ENCODE results near the gene WBP2NL.

Gene WBP2NL

GRCh38 chr22:42007922-42008321 lies 9.3 kb downstream of the WBP2NL start:
- H3K27me3 ChIP-seq (replicated peaks): no peaks in the 10 kb centered on the region
- H3K4me3 ChIP-seq (ENCODE audit: low read depth, low read length): no peak overlapping the region
- no peak overlapping the region for H3K27ac ChIP-seq
- no peak for DNase-seq
- in situ Hi-C loops (cut with HindIII; ENCODE audit: low pct_ligation_motif_present, low sequenced_read_pairs): no loop called here
- no peaks in the 10 kb centered on the region for H3K36me3 ChIP-seq (replicated peaks)
- TF ChIP-seq, protein P1, sequence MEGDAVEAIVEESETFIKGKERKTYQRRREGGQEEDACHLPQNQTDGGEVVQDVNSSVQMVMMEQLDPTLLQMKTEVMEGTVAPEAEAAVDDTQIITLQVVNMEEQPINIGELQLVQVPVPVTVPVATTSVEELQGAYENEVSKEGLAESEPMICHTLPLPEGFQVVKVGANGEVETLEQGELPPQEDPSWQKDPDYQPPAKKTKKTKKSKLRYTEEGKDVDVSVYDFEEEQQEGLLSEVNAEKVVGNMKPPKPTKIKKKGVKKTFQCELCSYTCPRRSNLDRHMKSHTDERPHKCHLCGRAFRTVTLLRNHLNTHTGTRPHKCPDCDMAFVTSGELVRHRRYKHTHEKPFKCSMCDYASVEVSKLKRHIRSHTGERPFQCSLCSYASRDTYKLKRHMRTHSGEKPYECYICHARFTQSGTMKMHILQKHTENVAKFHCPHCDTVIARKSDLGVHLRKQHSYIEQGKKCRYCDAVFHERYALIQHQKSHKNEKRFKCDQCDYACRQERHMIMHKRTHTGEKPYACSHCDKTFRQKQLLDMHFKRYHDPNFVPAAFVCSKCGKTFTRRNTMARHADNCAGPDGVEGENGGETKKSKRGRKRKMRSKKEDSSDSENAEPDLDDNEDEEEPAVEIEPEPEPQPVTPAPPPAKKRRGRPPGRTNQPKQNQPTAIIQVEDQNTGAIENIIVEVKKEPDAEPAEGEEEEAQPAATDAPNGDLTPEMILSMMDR (IDR thresholded peaks at IDR 0.05; ENCODE audit: low read depth, low read length, missing control alignments): no peak

DNA sequence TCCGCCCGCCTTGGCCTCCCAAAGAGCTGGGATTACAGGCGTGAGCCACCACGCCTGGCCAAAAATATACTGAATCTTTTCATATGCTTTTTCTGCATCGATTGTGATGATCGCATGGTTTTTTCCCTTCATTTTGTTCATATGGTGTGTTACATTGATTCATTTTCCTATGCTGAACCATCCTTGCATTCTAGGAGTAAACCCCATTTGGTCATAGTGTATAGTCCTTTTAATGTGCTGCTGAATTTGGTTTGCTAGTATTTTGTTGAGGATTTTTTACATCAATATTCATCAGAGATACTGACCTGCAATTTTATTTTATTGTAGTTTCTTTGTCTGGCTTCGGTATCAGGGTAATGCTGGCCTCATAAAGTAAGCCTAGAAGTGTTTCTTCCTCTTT lies 12.2 kb downstream of the WBP2NL start:
- Histone ChIP-seq H3K36me3 (replicated peaks) (no peaks in the 10 kb centered on the region), H3K27ac (no peak overlapping the region), H3K4me3 (ENCODE audit: low read depth, low read length) (no peak overlapping the region), H3K27me3 (replicated peaks) (no peaks in the 10 kb centered on the region)
- in situ Hi-C loops (cut with HindIII; ENCODE audit: low pct_ligation_motif_present, low sequenced_read_pairs): no loop called here
- DNase-seq: no peak
- TF ChIP-seq, protein P1 (IDR thresholded peaks at IDR 0.05; ENCODE audit: low read depth, low read length, missing control alignments): no peak

GRCh38 chr22:42013385-42013784 lies 14.8 kb downstream of the WBP2NL start:
- H3K27ac ChIP-seq: no peak overlapping the region
- TF ChIP-seq, protein P1 (IDR thresholded peaks at IDR 0.05; ENCODE audit: low read depth, low read length, missing control alignments): no peak
- in situ Hi-C loops (cut with HindIII; ENCODE audit: low pct_ligation_motif_present, low sequenced_read_pairs): no loop called here
- no peaks in the 10 kb centered on the region for H3K36me3 ChIP-seq (replicated peaks)
- no peaks in the 10 kb centered on the region for H3K27me3 ChIP-seq (replicated peaks)
- H3K4me3 ChIP-seq (ENCODE audit: low read depth, low read length): no peak overlapping the region
- DNase-seq: no peak

DNA sequence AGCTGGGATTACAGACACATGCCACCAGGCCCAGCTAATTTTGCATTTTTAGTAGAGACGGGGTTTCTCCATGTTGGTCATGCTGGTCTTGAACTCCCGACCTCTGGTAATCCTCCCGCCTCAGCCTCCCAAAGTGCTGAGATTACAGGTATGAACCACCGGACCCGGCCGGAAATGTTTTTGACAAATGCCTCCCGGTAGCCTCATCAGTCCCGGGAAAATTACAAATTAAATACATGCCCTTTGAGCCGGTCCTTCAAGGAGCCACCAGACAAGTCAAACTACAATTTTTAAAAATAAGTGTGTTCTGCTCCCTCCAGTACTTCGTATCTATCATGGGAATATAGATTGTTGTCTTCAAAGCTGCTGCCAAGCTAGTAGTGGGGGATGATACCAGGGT lies 17.5 kb downstream of the WBP2NL start:
- H3K27me3 ChIP-seq (replicated peaks): no peaks in the 10 kb centered on the region
- in situ Hi-C loops (cut with HindIII; ENCODE audit: low pct_ligation_motif_present, low sequenced_read_pairs): no loop called here
- H3K27ac ChIP-seq: no peak overlapping the region
- DNase-seq: no peak
- no peak overlapping the region for H3K4me3 ChIP-seq (ENCODE audit: low read depth, low read length)
- TF ChIP-seq, protein P1 (IDR thresholded peaks at IDR 0.05; ENCODE audit: low read depth, low read length, missing control alignments): no peak
- no peaks in the 10 kb centered on the region for H3K36me3 ChIP-seq (replicated peaks)

GRCh38 chr22:42018224-42018623 lies 19.6 kb downstream of the WBP2NL start:
- H3K27me3 ChIP-seq (replicated peaks): no peaks in the 10 kb centered on the region
- no peaks in the 10 kb centered on the region for H3K36me3 ChIP-seq (replicated peaks)
- no peak overlapping the region for H3K27ac ChIP-seq
- TF ChIP-seq, protein P1 (IDR thresholded peaks at IDR 0.05; ENCODE audit: low read depth, low read length, missing control alignments): no peak
- no peak overlapping the region for H3K4me3 ChIP-seq (ENCODE audit: low read depth, low read length)
- DNase-seq: no peak
- in situ Hi-C loops (cut with HindIII; ENCODE audit: low pct_ligation_motif_present, low sequenced_read_pairs): no loop called here

GRCh38 chr22:42021571-42021970 lies 23.0 kb downstream of the WBP2NL start:
- H3K36me3 ChIP-seq (replicated peaks): no peaks in the 10 kb centered on the region
- no peak overlapping the region for H3K27ac ChIP-seq
- no peak overlapping the region for H3K4me3 ChIP-seq (ENCODE audit: low read depth, low read length)
- in situ Hi-C loops (cut with HindIII; ENCODE audit: low pct_ligation_motif_present, low sequenced_read_pairs): no loop called here
- DNase-seq: no peak
- TF ChIP-seq, protein P1 (IDR thresholded peaks at IDR 0.05; ENCODE audit: low read depth, low read length, missing control alignments): no peak
- H3K27me3 ChIP-seq (replicated peaks): no peaks in the 10 kb centered on the region

Measured in brain microvascular endothelial cell (primary cell).